GM18520 (cell line): ENCODE data around the gene SLC26A1.

Source experiments
- ATAC-seq: cut with Tn5 transposase; IDR thresholded peaks from one replicate; pipeline ENCODE4 v1.9.1; 2021; ENCODE audit not compliant: unreplicated experiment

The SLC26A1 gene

GRCh38 chr4:1014291-1015167, 21.3 kb upstream of the SLC26A1 start:
- ATAC-seq: no peak

- no peak for ATAC-seq
Observed at GRCh38 chr4:1013225-1014073, 20.2 kb upstream of the SLC26A1 start.

GRCh38 chr4:1012034-1012739, 19.0 kb upstream of the SLC26A1 start:
- no peak for ATAC-seq

- no peak for ATAC-seq
Observed at GRCh38 chr4:1011666-1012033, 18.4 kb upstream of the SLC26A1 start.

- peak; percentile 26 for ATAC-seq
Observed at GRCh38 chr4:1011022-1011665, 17.9 kb upstream of the SLC26A1 start, which contains the start of gene FGFRL1. TSS of gene FGFRL1 (plus strand) at chr4:1011626. CDS start at chr4:1012486, 860 bp downstream.

- ATAC-seq: no peak
Observed at GRCh38 chr4:1010395-1011021, 17.3 kb upstream of the SLC26A1 start.

GRCh38 chr4:1009542-1010394, 16.6 kb upstream of the SLC26A1 start:
- ATAC-seq: no peak

GRCh38 chr4:1008840-1009541, 15.8 kb upstream of the SLC26A1 start:
- no peak for ATAC-seq

GRCh38 chr4:1006856-1007255, 13.7 kb upstream of the SLC26A1 start:
- no peak for ATAC-seq

- no peak for ATAC-seq
Observed at GRCh38 chr4:1004557-1005485, 11.6 kb upstream of the SLC26A1 start.

GRCh38 chr4:1004071-1004418, 10.8 kb upstream of the SLC26A1 start:
- ATAC-seq: no peak

- ATAC-seq: no peak
Observed at GRCh38 chr4:1003271-1004070, 10.3 kb upstream of the SLC26A1 start.

GRCh38 chr4:1002631-1003251, 9.5 kb upstream of the SLC26A1 start:
- no peak for ATAC-seq

- ATAC-seq: no peak
Observed at GRCh38 chr4:1002131-1002630, 9.0 kb upstream of the SLC26A1 start.

- no peak for ATAC-seq
Observed at GRCh38 chr4:1001561-1002130, 8.4 kb upstream of the SLC26A1 start.

- ATAC-seq: no peak
Observed at GRCh38 chr4:1000686-1001260, 7.6 kb upstream of the SLC26A1 start.
